Stimulated activated CD4-positive, alpha-beta T cell treated with anti-CD3 and anti-CD28 coated beads, Interleukin-4, amount 100 ng/mL, for 48 hours (primary cell): ENCODE data around the gene SYPL2.

Experiments
- DNase-seq, 2 donors: peaks; one replicate each; pipeline ENCODE4 v3.0.0-alpha.2; 2020; ENCODE audit warnings: low read depth in 2 of 2

SYPL2 gene

GRCh38 chr1:109514846-109515245 lies 48.5 kb downstream of the SYPL2 start:
- no peak for DNase-seq

- no peak for DNase-seq
Measured at GRCh38 chr1:109516872-109517271, 50.5 kb downstream of the SYPL2 start.

GRCh38 chr1:109517337-109517736 lies 51.0 kb downstream of the SYPL2 start:
- DNase-seq: no peak

GRCh38 chr1:109521002-109521951 lies 54.9 kb downstream of the SYPL2 start:
- no peak for DNase-seq

- DNase-seq: no peak
Measured at GRCh38 chr1:109522026-109522425, 55.7 kb downstream of the SYPL2 start.

GRCh38 chr1:109523706-109524105 lies 57.4 kb downstream of the SYPL2 start:
- no peak for DNase-seq

- no peak for DNase-seq
Measured at GRCh38 chr1:109527098-109527811, 60.9 kb downstream of the SYPL2 start.

- no peak for DNase-seq
Measured at GRCh38 chr1:109527846-109528695, 61.7 kb downstream of the SYPL2 start.

- DNase-seq: no peak
Measured at GRCh38 chr1:109528712-109529111, 62.4 kb downstream of the SYPL2 start.

GRCh38 chr1:109529881-109530456 lies 63.6 kb downstream of the SYPL2 start:
- no peak for DNase-seq

GRCh38 chr1:109530457-109531087 lies 64.2 kb downstream of the SYPL2 start:
- no peak for DNase-seq

GRCh38 chr1:109531380-109531779 lies 65.0 kb downstream of the SYPL2 start:
- no peak for DNase-seq
